HCT116 (cell line): ENCODE measurements around the gene OR4C13.
A peak's percentile ranks its signal among the peaks of the same experiment; 100 is the strongest.

Experiments used
- POLR2AphosphoS5 ChIP-seq: IDR thresholded peaks from 2 replicates; pipeline ENCODE4 v1.6.1; 2011; ENCODE audit warnings: mild to moderate bottlenecking, low read depth, low read length, moderate library complexity
- TF ChIP-seq, protein P1 (sequence below), 3 experiments: fragments of 200-600 bp in 1 of 3; sonication (generic) in 1 of 3; IDR thresholded peaks in 2 of 3; conservative IDR thresholded peaks in 1 of 3; 2 replicates each; pipeline ENCODE4 v1.5.1; 2012 to 2017; ENCODE audit warnings: low read depth in 2 of 3, low read length in 2 of 3, antibody characterized with exemption in 1 of 3, borderline replicate concordance in 1 of 3, control low read depth in 1 of 3, mild to moderate bottlenecking in 1 of 3, mixed read lengths in 1 of 3, mixed run types in 1 of 3, moderate library complexity in 1 of 3; ENCODE audit not compliant: insufficient read depth in 1 of 3
- TF ChIP-seq, protein P2 (sequence below): IDR thresholded peaks from 2 replicates; pipeline ENCODE4 v1.6.1; 2012

DNA sequence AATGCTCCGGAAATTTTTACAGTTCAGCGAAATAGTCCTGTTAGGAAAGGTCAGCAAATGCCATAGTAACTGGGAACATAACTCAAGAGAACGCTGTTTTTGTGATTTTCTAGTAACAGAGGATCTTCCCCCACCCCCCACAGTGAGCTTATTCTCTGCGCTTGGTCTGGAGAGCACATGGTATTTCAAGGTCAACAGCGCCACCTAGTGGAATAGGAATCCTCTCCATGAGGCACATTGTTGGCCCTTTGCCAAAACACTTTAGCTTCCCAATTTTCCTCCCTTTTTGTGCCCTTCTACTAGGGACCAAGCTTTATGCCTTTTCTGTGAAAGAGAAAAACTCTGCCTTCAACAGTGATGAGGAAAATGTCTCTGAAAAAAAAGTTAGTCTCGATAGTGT, 43.4 kb downstream of the OR4C13 start:
- TF ChIP-seq, protein P1, sequence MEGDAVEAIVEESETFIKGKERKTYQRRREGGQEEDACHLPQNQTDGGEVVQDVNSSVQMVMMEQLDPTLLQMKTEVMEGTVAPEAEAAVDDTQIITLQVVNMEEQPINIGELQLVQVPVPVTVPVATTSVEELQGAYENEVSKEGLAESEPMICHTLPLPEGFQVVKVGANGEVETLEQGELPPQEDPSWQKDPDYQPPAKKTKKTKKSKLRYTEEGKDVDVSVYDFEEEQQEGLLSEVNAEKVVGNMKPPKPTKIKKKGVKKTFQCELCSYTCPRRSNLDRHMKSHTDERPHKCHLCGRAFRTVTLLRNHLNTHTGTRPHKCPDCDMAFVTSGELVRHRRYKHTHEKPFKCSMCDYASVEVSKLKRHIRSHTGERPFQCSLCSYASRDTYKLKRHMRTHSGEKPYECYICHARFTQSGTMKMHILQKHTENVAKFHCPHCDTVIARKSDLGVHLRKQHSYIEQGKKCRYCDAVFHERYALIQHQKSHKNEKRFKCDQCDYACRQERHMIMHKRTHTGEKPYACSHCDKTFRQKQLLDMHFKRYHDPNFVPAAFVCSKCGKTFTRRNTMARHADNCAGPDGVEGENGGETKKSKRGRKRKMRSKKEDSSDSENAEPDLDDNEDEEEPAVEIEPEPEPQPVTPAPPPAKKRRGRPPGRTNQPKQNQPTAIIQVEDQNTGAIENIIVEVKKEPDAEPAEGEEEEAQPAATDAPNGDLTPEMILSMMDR (IDR thresholded peaks at IDR 0.05 in 2 of 3, conservative IDR thresholded peaks at IDR 0.05 in 1 of 3; ENCODE audit: borderline replicate concordance in 1 of 3, insufficient read depth in 1 of 3, low read depth in 2 of 3, low read length in 2 of 3), result peak in 2 of 3 experiments; percentile 58 to 73; a peak in 4 of 6 replicates
- no peak for TF ChIP-seq POLR2AphosphoS5
- TF ChIP-seq, protein P2, sequence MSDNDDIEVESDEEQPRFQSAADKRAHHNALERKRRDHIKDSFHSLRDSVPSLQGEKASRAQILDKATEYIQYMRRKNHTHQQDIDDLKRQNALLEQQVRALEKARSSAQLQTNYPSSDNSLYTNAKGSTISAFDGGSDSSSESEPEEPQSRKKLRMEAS, result no peak
